Fibroblast of upper back skin (primary cell): ENCODE data around the gene HOXA7.
A peak's percentile ranks its signal among the peaks of the same experiment; 100 is the strongest.

Experiments used
- DNase-seq: peaks from one replicate; pipeline ENCODE4 v3.0.0-alpha.2; 2013

Gene HOXA7

DNA sequence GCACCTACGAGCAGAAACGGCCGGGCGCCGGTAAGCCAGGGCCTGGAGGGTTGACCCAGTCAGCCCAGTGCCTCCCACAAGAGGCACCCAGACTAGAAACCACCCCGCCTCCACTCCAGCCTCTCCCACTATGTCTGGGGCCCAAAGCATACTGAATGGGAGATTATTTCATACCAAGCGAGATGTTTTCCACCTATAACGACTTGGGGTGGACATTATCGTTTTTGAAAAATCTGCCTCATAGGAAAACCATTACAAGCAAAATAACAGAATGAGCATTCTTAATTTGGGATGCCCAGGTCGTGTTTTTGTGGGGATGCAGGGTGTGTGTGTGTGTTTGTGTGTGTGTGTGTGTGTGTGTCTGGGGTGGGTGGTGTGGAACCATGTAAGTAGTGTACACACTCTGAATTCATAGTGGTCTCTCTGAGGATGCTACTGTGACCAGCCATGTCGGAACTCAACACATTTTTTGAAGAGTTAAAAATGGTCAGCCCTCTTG lies 10.5 kb downstream of the HOXA7 start:
- no peak for DNase-seq

GRCh38 chr7:27145165-27145913 lies 11.1 kb downstream of the HOXA7 start:
- DNase-seq = no peak

- DNase-seq = no peak
These were observed 11.7 kb downstream of the HOXA7 start for GRCh38 chr7:27144781-27145164.

DNA sequence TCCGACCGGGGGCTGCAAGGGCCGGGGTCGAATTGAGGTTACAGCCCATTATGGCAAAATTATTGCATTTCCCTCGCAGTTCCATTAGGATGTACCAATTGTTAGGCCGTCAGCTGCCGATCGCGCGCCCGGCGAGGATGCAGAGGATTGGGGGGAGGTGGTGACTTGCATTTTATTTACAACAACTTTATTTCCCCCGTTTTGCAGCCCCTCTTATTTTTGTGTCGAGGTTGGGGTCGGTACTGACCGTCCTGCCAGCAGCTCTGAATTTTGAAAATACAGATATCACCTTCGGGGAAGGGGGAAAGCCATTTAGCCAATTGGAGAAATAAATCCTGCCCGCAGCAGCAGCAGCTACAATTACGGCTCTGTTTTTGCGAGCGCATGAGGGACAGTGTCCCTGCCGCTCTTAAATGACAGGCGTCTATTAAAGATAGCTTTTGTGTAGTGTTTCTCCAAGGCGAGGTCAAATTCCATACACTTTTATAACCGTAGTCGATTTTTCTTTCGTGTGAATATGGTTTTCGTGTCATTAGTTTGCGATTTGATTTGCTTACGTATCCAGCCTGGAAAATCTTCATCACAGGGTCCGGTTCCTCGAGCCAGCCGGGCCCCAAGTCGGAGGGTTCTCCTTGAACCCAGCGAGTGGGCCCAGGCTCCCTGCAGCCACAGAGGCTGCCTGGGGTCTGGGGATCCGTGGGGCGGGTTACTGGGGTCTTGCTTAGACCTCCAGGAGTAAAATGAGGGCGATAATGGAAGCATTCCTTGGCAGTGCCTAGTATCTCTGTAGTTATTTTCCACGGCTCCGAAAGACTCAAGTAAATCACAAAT lies 12.3 kb downstream of the HOXA7 start:
- no peak for DNase-seq

- peak; percentile 85 for DNase-seq
These were observed 13.2 kb downstream of the HOXA7 start, which contains the start of gene HOXA5 for GRCh38 chr7:27143023-27143949. HOXA5 (minus strand) TSS chr7:27143681; CDS start chr7:27143607, 74 bp downstream.

- no peak for DNase-seq
These were observed 13.9 kb downstream of the HOXA7 start for GRCh38 chr7:27142580-27143022.

GRCh38 chr7:27141923-27142579 lies 14.4 kb downstream of the HOXA7 start:
- no peak for DNase-seq

- DNase-seq = no peak
These were observed 15.1 kb downstream of the HOXA7 start for GRCh38 chr7:27141137-27141922.

DNA sequence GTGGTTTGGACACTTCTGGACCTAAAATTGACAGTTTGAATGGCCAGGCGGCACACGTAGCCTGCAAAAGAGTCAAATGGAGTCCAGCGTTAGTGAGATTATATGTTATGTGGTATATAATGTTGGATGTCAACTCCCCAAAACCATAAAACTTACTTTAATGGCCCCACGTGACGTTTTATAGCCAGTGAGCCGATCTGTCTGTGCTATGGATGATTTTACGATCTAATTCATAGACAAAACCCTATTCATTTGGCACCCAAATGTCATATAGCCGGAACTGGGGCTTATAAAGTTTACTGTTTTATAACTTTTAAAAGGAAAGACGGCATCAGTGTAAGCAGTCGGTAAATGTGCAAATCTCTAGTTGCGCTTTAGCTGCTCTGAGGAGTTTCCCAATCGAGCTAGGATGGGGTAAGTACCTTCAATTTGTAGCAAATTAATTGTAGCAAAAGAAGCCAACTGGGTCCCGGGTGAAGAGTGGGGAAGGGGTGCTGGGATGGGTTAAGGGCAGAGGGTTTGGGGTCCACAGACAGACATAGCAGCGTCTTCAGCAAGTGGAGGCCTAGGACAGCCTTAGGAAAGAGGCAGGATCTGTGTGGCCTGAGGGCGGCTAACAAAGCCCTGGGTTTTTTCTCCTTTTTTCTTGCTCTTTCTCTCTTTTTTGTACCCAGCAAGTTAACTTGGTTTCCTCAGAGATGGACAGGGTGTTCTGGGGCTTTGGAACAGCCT lies 16.2 kb downstream of the HOXA7 start:
- DNase-seq = no peak

DNA sequence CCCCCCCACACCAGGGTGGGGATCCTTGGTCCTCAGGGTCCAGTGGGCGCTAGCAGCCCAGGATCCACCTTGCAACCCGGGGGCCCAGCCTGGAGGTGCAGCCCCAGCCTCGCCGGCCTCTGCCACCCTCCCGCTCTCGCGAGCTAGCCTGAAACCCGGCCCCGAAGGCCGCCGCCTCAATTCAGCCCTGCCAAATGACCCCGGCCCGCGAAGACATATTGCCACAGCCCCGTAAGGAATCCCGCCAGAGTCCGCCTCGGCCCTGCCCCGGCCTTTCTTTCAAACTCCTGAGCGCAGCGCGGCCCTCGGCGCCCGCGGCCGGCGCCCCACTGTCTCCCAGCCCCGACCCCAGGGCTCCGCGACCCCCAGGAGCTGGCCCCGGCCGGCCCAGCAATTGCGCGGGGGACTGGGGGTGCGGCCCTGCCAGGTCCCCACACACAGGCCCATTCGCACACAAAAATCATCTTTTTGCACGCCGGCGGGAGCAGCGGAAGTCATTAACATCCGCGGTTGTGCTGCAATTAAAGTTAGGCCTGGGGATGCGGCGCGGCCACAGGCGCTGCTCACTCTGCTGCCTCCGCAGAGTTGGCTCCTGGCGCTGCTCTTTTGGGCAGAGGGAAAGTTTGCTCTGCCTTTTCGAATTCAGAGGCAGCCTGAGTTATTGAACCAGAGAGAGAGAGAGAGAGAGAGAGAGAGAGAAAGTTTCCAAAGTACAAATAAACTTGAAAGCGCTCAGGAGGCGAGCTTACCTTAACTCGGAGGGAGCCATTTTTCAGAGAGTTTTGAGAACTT lies 16.9 kb downstream of the HOXA7 start:
- DNase-seq = no peak

- no peak for DNase-seq
These were observed 17.5 kb downstream of the HOXA7 start for GRCh38 chr7:27138985-27139333.

GRCh38 chr7:27138472-27138871 lies 18.0 kb downstream of the HOXA7 start:
- no peak for DNase-seq

GRCh38 chr7:27137640-27138315 lies 18.7 kb downstream of the HOXA7 start:
- DNase-seq = no peak

DNA sequence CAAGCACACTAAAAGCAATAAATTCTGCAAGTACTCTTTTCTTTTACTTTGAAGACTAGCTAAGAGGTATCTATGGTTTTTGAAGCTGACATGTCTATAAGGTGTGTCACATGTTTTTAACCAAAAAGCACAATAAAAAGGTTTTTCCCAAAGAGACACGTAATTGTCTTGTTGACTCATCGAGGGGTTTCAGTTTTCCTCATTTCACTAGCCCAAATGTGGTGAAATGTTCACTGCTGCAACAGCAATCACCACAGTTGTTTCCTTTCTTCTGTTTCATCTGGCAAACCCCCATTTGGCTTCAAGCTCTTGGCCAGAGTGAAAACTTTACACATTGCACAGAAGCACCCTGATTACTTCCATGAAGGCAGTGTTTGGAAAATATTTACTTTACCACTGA lies 22.1 kb downstream of the HOXA7 start:
- DNase-seq = peak; percentile 91

GRCh38 chr7:27133409-27134231 lies 22.9 kb downstream of the HOXA7 start:
- DNase-seq = no peak

DNA sequence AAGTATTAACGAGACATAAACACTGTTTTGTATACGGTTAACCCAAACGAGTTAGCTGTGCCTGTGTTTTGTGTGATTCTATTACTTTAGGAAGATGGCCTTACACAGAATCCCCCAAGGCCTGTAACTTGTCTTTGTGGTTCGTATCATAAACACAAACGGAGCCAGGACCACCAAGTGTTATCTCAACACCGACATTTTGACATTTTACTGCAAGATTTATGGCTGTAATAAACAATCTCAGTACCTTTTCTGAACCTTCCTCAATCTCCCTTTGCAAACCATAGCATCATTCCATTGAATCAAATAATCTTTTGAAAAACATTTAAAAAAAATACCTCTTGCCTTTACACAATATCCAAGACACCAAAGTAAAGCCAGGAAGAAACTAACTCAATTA lies 23.5 kb downstream of the HOXA7 start:
- DNase-seq = no peak

DNA sequence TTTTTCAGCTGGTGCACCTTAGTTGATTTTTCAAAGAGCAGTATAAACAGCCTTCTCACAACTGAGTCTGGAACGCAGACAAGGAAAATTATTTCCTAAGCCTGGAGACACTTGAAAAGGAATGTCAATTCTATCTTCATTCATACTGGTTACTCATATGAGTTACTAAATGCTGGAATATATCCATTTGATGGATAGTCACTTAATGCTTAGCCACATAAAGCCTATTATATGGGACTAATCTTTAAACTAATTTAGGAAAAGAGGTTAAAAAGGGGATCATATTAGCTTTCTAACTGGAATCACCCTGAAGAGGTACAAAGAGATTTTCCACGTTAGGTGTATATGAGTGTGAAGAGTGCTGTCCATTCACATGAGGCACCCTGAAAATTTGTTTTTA lies 24.3 kb downstream of the HOXA7 start:
- no peak for DNase-seq

DNA sequence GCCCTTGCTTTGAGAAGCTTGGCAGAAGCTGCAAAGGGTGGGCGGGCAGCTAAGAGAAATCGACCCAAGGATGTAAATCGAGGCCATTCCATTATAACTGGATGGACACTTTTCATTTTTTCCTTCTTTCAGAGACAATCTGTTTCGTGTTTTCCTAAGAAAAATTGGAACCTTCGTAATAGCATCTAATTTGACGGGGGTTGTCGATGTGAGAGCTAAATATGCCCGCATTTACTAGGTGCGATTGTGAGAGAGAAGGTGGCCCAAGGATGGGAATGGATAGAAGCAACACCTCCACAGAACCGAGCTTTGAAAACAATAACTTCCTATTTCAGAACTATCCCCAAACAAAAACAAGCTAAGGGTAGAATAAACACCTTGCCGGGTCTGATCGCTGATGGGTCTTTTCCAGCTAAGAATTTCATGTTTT lies 25.1 kb downstream of the HOXA7 start:
- DNase-seq = no peak
